ENCODE measurements around the gene RBPJ. TPM values are rescaled to one million over a fixed set of nuclear protein-coding genes. Genes with fewer than 3 reads are reported as not detected.

RBPJ gene
- total RNA-seq, 1 donor from 2014 or later: 51.4 TPM

GRCh38 chr4:26331380-26331950 is 10.7 kb downstream of the RBPJ start:
- no peak overlapping the region for H3K4me3 Mint-ChIP-seq
- ATAC-seq (ENCODE audit: low read depth): no peak
- H3K36me3 Mint-ChIP-seq (ENCODE audit: low read depth): peaks cover 3% of the 10 kb centered on the region
- no peak for TF ChIP-seq CTCF (IDR thresholded peaks at IDR 0.05)
- intact Hi-C loops (cut with micrococcal nuclease): loop anchor here (2.0 kb wide), 1 partner anchor 407 kb away; no protein-coding TSS in a partner anchor
- no peaks in the 10 kb centered on the region for H3K27me3 Mint-ChIP-seq
- CTCF ChIA-PET: interaction anchor here (1.0 to 3.2 kb wide), 8 partner anchors 11 to 679 kb away, joined by 3 to 29 read pairs (median 8); no protein-coding TSS in a partner anchor
- H3K4me1 Mint-ChIP-seq: peaks cover 14% of the 10 kb centered on the region
- DNase-seq: no peak
- POLR2A ChIA-PET: interaction anchor here (0.6 to 2.5 kb wide), 2 partner anchors 11 to 12 kb away, joined by 6 to 7 read pairs; no protein-coding TSS in a partner anchor
- no peaks in the 10 kb centered on the region for H3K9me3 Mint-ChIP-seq
- H3K27ac Mint-ChIP-seq: no peak overlapping the region

- H3K4me3 Mint-ChIP-seq: no peak overlapping the region
- DNase-seq (no peak), ATAC-seq (ENCODE audit: low read depth) (no peak)
- H3K4me1 Mint-ChIP-seq: peaks cover 16% of the 10 kb centered on the region
- H3K36me3 Mint-ChIP-seq (ENCODE audit: low read depth): peaks cover 3% of the 10 kb centered on the region
- TF ChIP-seq CTCF (IDR thresholded peaks at IDR 0.05): no peak
- intact Hi-C loops (cut with micrococcal nuclease): no loop called here
- no peaks in the 10 kb centered on the region for H3K9me3 Mint-ChIP-seq
- no peak overlapping the region for H3K27ac Mint-ChIP-seq
- CTCF ChIA-PET: no interaction called here
- POLR2A ChIA-PET: no interaction called here
- no peaks in the 10 kb centered on the region for H3K27me3 Mint-ChIP-seq
Observed at GRCh38 chr4:26334366-26334765, 13.6 kb downstream of the RBPJ start.

- no peak for TF ChIP-seq CTCF (IDR thresholded peaks at IDR 0.05)
- ATAC-seq (ENCODE audit: low read depth) (no peak), DNase-seq (no peak)
- Mint-ChIP-seq H3K36me3 (ENCODE audit: low read depth) (peaks cover 1% of the 10 kb centered on the region), H3K4me1 (peaks cover 29% of the 10 kb centered on the region), H3K27me3 (no peaks in the 10 kb centered on the region), H3K9me3 (no peaks in the 10 kb centered on the region), H3K27ac (no peak overlapping the region), H3K4me3 (no peak overlapping the region)
- intact Hi-C loops (cut with micrococcal nuclease): no loop called here
- CTCF ChIA-PET: no interaction called here
- POLR2A ChIA-PET: no interaction called here
Observed at GRCh38 chr4:26337612-26338011, 16.8 kb downstream of the RBPJ start.

- Mint-ChIP-seq H3K36me3 (ENCODE audit: low read depth) (peaks cover under 1% of the 10 kb centered on the region), H3K27me3 (no peaks in the 10 kb centered on the region), H3K9me3 (no peaks in the 10 kb centered on the region), H3K4me1 (peaks cover 48% of the 10 kb centered on the region), H3K27ac (no peak overlapping the region), H3K4me3 (no peak overlapping the region)
- no peak for TF ChIP-seq CTCF (IDR thresholded peaks at IDR 0.05)
- CTCF ChIA-PET: no interaction called here
- DNase-seq (no peak), ATAC-seq (ENCODE audit: low read depth) (no peak)
- intact Hi-C loops (cut with micrococcal nuclease): no loop called here
- POLR2A ChIA-PET: no interaction called here
Observed at GRCh38 chr4:26342328-26343037, 21.7 kb downstream of the RBPJ start.

- no peak for ATAC-seq (ENCODE audit: low read depth)
- TF ChIP-seq CTCF (IDR thresholded peaks at IDR 0.05): no peak
- ChIA-PET CTCF (no interaction called here), POLR2A (no interaction called here)
- Mint-ChIP-seq H3K4me3 (no peak overlapping the region), H3K4me1 (peaks cover 48% of the 10 kb centered on the region), H3K27ac (no peak overlapping the region), H3K9me3 (no peaks in the 10 kb centered on the region), H3K27me3 (no peaks in the 10 kb centered on the region), H3K36me3 (ENCODE audit: low read depth) (peaks cover 2% of the 10 kb centered on the region)
- intact Hi-C loops (cut with micrococcal nuclease): no loop called here
- no peak for DNase-seq
Observed at GRCh38 chr4:26343038-26343398, 22.2 kb downstream of the RBPJ start.
